HTR-8/SVneo (cell line): Measurements from ENCODE around the gene P4HB.

ENCODE experiments used
- DNase-seq: peaks from one replicate; pipeline ENCODE4 v3.0.0; 2011; ENCODE audit warnings: low spot score, mixed read lengths; ENCODE audit not compliant: insufficient read length
- FAIRE-seq: peaks from 2 replicates; lab custom pipeline; 2011; peaks lifted over from hg19 to GRCh38; lab: Jason Lieb, UNC

The P4HB gene

DNA sequence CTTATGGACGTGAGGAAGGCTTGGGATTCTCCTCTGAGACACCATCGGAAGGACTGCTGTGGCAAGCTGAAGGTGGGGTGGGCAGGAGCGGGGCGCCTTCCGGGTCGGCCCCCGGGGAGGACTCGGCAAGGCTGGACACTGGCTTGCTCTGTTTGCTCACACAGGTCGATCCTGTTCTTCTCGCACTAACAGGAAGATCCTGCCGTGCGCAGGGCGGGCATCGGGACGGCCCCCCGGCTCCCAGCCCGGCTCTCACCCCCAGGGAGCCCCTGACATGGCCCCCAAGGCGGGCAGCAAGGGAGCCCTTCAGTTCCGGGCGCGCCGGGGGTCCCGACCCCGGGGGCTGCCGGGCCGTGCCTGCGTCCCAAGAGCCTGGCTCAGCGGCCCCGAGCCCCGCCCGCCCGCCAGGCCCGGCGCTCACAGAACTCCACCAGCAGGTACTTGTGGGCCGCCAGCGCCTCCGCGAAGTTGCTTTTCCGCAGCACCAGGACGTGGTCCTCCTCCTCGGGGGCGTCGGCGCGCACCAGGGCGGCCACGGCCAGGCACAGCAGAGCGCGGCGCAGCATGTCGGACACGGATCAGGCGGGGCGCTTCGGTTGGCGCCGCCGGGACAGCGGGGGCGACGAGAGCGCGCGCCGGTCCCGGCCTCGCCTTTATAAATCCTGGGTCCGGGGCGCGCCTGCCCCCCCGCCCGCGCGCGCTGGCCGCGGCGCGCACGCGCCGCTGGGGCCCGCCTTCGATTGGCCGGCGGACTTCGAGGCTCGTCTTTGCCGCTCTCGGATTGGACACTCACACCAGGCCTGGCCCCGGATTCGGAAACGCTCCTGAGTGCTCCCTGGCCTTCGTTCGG lies at the start of gene P4HB:
TSS of gene P4HB (minus strand) at position 630 of the 850 bp plus-strand sequence. CDS start at position 566, 64 bp downstream.
- no peak for FAIRE-seq
- DNase-seq: no peak

DNA sequence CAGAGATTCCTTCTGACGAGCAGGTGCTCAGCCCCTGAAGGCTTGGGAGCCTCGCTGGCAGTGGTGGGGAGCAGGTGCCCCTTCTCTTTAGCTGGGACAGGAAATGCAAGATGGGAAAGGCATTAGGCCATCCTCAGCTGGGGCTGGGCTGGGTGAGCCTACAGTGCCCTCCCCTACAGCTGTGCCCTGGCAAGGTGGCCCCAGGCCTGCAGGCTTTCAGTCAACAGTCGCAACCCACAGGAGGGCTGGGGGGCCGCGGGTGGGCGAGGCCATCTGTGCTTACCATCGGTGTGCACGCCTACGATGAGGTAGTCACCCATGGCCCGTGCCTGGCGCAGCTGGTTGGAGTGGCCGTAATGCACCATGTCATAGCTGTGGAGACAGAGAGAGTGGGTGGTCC lies 48.9 kb upstream of the P4HB start:
- FAIRE-seq: no peak
- DNase-seq: no peak

GRCh38 chr17:81908793-81909192 lies 48.5 kb upstream of the P4HB start:
- FAIRE-seq: no peak
- DNase-seq: no peak

DNA sequence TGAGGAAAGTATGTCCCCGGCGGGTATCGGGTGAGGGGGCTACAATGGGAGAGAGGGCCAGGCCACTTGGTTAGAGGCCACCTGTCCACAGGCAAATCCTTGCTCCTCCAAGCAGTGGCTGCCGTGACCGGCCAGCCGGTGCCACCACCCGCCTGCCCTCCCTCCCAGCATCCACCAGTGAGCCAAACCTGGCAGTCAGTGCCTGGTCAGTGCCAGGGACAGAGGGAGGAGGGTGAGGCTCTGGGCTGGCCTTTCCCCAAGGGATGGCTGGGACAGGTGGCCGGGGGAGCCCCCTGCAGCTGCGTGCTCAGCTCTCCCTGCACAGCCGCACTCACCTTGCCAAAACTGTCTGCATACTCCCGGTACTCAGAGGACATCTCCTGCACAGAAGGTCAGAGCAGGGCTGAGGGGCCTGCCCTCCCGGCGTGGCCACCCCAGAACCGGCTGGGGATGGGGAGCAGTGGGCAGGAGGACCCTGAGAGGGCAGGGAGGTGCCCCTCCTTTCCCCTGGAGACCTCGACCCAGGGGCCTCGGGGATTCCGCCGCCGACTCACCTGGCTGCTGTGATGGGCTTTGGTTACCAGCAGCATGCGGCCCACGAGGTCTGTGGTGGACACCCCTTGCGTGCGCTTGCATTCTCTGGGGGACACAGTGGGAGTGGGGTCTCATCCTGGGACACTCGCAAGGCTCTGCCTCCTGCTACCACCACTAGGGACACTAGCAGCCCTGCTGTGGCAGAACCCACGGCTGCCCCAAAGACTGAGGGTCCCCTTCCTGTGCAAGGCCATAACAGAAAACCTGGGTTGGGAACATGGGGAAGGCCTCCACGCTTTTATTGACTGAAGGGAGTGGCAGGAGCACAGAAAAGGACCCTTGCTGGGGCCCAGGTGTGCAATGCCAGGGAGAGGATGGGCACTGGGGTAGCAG lies 47.1 kb upstream of the P4HB start:
- FAIRE-seq (no peak), DNase-seq (no peak)

- no peak for DNase-seq
- no peak for FAIRE-seq
Measured at GRCh38 chr17:81906476-81907218, 46.3 kb upstream of the P4HB start.

GRCh38 chr17:81905993-81906392 lies 45.7 kb upstream of the P4HB start:
- FAIRE-seq (no peak), DNase-seq (no peak)

DNA sequence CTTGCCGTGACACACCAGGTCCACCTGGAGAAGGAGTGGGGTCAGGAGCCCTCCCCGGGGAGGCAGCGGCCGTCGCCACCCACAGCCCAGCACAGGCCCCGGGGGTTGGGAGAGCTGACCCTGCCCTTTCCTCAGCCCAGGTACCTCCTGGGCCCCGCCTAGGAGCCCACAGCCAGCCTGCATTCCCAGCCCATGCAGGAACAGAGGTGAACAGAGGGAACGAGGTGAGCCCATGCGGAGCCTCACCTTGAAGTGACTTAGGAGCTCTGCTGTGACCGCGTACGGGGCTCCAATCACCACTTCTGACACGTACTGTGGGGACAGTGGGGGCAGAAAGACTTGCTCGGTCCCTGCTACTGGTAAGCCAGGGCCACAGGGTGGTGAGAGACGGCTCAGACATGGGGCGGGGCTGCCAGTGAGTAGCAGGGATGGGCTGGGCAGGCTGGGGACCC lies 45.1 kb upstream of the P4HB start:
- FAIRE-seq (no peak), DNase-seq (no peak)

- no peak for FAIRE-seq
- DNase-seq: no peak
Measured at GRCh38 chr17:81904600-81905423, 44.5 kb upstream of the P4HB start.

- no peak for DNase-seq
- FAIRE-seq: no peak
Measured at GRCh38 chr17:81903896-81904599, 43.7 kb upstream of the P4HB start.

- DNase-seq: no peak
- no peak for FAIRE-seq
Measured at GRCh38 chr17:81903415-81903831, 43.1 kb upstream of the P4HB start.

DNA sequence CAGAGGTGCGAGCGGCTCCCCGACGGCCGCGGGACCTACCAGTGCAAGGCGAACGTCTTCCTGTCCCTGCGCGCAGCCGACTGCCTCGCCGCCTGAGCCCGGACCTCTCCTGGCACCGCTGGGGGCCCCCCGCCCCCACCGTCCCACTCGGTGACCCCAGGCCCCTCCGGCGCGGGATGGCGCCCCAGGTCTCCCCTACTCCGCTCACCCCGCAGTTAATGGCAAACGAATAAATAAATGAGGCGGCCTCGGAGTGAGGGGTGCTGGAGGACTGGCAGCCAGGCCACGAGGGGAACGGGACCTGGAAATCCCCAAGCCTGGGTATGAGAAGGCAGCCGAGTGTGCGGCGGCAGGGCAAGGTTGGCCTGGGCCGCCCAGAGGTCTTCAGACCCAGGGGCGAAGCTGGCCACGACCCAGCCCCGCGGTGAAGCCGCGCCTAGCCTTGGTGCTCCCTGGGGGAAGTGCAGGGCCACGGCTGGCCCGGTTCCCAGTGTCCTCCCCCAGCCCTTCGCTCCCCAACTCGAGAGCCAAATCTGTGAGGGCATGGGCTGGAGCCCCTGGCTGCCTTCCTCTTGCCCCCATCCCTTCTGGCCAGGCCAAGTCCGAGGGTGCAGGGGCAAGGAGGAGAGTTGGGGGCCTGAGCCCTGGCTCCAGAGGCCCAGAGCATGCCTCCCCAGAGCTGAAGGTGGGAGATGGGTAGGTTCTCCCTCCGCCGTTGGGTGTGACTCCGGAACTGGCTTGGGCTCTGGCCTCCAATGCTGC lies 42.5 kb upstream of the P4HB start:
- no peak for DNase-seq
- FAIRE-seq: no peak

GRCh38 chr17:81902023-81902652 lies 41.8 kb upstream of the P4HB start, which contains the start of gene NPB:
TSS of gene NPB (plus strand) at chr17:81902238. CDS start at chr17:81902278, 40 bp downstream.
- no peak for FAIRE-seq
- DNase-seq: no peak

GRCh38 chr17:81901167-81902022 lies 41.1 kb upstream of the P4HB start:
- FAIRE-seq: no peak
- DNase-seq: no peak

- FAIRE-seq (no peak), DNase-seq (no peak)
Measured at GRCh38 chr17:81900181-81900820, 40.0 kb upstream of the P4HB start.

DNA sequence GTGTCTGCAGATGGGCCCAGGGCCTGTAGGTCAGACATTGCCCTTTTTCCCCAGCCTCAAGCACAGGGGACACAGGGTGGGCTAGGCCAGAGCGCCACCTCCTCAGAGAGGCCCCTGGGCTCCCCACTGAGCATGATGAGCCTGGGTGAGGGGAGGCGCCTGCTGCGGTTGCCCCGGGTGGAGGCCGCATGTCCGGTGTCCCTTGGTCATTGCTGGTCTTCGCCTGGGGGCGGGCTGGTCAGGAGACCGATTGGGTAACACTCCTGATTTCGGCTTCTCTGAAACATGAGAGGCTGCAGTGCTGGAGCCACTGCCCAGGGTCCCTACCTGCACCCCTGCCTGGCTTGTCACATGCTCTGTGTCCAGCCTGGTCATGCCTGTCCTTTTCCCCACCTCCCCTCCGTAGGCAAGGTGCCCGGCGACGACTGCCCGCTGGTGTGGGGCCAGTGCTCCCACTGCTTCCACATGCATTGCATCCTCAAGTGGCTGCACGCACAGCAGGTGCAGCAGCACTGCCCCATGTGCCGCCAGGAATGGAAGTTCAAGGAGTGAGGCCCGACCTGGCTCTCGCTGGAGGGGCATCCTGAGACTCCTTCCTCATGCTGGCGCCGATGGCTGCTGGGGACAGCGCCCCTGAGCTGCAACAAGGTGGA lies 39.3 kb upstream of the P4HB start:
- FAIRE-seq (no peak), DNase-seq (no peak)

DNA sequence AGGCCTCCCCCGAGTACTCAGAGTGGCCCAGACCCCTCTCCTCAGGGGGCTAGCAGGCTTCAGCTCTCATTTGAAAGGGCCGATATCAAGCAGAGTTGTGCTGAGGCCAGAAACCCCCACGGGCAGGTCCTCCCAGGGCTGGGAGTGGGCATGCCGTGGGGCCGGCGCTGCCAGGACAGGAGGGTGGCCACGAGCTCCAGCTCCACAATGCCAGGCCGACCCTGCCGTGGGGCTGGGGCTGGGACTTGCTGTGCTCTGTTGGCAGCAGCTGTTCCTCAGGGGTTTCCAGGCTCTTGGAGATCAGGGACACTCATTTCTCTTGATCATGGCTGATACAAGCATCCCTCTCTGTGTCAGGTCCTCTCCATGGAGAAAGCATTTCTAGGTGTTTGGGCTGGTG lies 38.5 kb upstream of the P4HB start:
- DNase-seq (no peak), FAIRE-seq (no peak)
